GM12864 (cell line): ENCODE data around the gene GALP.
"Not testable (repeated sequence)": the region's sequence is repeated elsewhere in the genome, so short reads cannot be mapped to it uniquely, and the experiment has no call there.

Source experiments
- DNase-seq: peaks from one replicate; pipeline ENCODE4 v3.0.0-alpha.2; 2011; ENCODE audit warnings: low read depth
- H3K4me3 ChIP-seq: 2 replicates; pipeline ENCODE4 v1.5.1; 2011; ENCODE audit warnings: mild to moderate bottlenecking, low read depth, low read length, control low read depth
- TF ChIP-seq, protein P1 (sequence below): IDR thresholded peaks from 2 replicates; pipeline ENCODE4 v1.5.1; 2011; ENCODE audit warnings: low read depth, mild to moderate bottlenecking, moderate library complexity, low read length, control low read depth, inconsistent platforms; ENCODE audit errors: missing control alignments

Gene GALP

DNA sequence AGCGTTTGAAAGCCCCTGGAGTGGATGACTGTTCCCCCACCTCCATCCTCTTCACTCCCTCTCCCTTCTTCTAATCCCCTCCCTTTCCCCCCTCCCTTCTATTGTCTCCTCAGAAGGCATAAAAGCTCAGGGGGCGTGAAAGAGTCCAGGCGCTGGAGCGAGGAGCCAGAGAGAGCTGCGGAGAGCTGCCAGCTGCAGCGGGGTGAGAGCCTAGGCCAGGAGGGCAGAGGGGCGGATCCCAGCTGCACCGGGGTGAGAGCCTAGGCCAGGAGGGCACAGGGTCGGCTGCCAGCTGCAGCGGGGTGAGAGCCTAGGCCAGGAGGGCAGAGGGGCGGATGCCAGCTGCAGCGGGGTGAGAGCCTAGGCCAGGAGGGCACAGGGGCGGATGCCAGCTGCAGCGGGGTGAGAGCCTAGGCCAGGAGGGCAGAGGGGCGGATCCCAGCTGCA lies at the start of gene GALP:
GALP (plus strand) TSS at position 148 of the 447 bp plus-strand sequence. CDS start 1,101 bp downstream, outside the sequence.
- H3K4me3 ChIP-seq, DNase-seq: not testable (repeated sequence)

DNA sequence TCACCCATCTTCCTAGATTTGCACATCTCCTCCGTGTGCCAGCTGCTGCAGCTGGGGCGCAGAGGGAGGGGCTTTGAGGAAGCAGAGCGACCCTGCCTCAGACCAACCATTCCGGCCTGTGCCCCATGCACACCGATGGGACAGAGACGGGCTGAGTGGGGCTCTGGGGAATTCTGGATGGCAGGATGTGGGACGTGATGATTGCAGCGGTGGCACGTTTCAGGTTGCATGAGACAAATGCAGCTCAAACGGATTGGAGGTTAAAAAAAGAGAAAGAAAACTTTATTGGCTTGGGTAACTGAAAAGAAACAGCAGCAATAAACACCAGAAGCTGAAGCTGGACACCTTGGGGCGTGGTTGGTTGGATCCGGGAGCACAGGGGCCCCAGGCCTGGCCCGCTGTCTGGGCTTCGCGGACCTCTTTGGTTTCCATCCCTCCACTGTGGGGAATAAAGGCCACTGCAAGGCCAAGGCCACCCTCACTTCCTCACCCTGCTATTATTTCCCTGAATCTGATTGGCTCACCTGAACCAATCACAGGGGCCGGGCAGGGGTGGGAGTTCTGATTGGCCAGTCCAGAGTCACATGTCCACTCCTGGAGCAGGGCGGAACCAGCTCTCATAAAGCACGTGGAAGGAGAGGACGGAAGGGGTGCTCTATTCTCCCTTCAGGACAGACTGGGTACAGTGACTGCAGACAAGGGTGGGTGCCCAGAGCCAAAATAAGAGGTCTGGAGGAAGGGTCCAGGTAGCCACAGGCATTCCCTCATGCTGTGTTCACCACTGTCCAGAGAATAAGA lies 48.6 kb upstream of the GALP start:
- TF ChIP-seq, protein P1, sequence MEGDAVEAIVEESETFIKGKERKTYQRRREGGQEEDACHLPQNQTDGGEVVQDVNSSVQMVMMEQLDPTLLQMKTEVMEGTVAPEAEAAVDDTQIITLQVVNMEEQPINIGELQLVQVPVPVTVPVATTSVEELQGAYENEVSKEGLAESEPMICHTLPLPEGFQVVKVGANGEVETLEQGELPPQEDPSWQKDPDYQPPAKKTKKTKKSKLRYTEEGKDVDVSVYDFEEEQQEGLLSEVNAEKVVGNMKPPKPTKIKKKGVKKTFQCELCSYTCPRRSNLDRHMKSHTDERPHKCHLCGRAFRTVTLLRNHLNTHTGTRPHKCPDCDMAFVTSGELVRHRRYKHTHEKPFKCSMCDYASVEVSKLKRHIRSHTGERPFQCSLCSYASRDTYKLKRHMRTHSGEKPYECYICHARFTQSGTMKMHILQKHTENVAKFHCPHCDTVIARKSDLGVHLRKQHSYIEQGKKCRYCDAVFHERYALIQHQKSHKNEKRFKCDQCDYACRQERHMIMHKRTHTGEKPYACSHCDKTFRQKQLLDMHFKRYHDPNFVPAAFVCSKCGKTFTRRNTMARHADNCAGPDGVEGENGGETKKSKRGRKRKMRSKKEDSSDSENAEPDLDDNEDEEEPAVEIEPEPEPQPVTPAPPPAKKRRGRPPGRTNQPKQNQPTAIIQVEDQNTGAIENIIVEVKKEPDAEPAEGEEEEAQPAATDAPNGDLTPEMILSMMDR: no peak
- DNase-seq: no peak
- H3K4me3 ChIP-seq: no peak overlapping the region

DNA sequence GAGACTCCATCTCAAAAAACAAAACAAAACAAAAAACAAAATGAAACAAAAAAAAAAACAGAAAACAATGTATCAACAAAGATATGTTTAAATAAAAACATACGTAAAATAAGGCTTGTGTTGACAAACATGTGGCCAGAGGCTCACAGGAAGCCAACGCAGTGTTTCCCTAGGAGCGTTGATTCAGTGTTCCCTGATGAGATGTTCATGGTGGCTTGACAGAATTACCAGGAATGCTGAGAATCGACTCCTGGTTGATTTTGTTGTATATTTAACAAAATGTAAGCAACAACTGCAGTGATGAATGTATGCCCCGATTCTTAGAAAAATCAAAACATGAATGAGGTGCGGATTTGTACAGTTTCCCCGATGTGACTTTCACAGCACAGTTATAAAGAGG lies 45.8 kb upstream of the GALP start:
- no peak overlapping the region for H3K4me3 ChIP-seq
- TF ChIP-seq, protein P1: no peak
- no peak for DNase-seq

DNA sequence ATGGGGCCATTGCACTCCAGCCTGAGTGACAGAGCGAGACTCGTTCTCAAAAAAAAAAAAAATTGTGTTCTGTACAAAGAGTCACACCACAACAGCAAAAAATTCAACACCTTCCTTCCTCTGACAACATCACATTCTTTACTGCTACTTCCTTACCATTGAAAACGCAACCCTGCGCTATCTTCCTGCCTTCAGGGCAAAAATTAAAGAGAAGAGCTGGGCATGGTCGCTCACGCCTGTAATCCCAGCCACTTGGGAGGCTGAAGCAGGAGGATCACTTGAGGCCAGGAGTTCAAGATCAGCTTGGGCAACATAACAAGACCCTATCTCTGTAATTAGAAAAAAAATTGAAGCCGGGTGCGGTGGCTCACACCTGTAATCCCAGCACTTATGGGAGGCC lies 44.2 kb upstream of the GALP start:
- H3K4me3 ChIP-seq: no peak overlapping the region
- TF ChIP-seq, protein P1: no peak
- DNase-seq: no peak

DNA sequence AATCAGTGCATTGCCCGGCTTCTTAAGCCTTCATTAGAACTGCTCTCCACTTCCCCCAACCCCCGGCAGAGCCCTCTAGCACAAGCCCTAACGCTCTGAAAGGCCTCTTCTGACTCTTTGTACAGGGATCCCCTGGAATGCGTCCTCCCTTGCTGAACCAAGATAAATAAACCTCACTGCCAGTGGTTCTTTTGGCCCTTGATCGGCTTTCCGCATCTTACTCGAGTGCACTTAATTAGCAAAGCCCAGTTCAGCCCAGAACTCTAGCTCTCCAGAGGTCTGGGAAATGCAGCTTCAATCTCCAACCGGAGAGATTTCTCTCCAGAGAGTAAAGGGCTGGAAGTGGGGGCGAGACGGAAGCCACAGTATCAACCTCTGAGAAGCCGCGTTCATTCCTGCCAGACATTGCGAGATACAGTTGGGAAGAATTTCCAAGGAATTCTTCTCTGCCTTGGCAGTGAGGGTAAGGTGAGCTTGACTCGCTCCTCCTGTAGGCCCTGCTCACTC lies 43.4 kb upstream of the GALP start:
- DNase-seq: no peak
- TF ChIP-seq, protein P1: no peak
- H3K4me3 ChIP-seq: no peak overlapping the region

DNA sequence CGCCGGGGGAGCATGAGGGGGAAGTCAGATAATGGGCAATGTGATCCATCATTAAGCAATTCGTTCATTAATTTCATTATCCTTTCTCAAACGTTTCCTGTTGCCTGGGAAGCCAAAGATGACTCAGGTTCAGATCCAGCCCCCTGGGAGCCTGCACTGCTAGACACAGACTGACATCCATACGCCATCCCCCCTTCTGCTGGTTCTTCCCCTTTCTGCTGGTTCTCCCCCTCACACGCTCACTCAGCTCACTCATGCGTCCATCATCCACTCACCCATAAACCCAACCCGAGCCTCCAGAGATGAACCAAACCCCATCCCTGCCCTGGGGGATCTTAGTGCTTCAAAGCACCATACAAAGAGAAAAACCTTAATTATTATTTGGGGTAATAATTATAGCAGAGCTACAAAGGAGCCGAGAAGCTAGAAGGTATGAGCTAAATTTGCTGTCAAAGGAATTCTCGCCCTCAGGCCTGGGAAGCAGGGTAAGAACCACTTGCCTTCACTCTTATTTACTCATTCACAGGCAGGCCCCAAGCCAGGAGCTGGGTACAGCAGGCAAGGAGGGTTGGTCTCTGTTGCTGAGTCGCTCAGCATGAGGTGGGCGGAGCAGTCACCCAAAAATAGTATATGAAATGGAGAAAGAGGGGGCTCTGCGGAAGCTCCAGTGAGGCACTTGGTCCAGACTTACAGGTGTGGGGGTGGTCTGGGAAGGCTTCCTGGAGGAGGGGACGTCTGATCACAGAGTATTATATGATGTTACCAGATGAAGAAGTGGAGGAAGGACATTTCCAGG lies 41.8 kb upstream of the GALP start:
- DNase-seq: no peak
- H3K4me3 ChIP-seq: no peak overlapping the region; the same call in 1 of the 2 replicates
- TF ChIP-seq, protein P1: no peak

DNA sequence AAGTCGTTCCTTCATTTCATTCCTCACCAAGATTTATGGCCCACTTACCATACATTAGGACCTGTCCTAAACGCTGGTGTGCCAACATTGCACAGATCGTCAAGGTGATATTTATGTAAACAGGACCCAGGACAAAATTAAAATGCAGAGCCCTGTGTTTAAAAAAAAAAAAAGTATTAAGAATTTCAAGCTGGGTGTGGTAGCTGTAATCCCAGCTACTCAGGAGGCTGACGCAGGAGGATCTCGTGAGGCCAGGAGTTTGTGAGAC lies 41.2 kb upstream of the GALP start:
- TF ChIP-seq, protein P1: no peak
- H3K4me3 ChIP-seq: no peak overlapping the region
- no peak for DNase-seq
